Peyer's patch (tissue), 4 donors: Measurements from ENCODE around the gene PEDS1.
"Not testable (repeated sequence)": the region's sequence is repeated elsewhere in the genome, so short reads cannot be mapped to it uniquely, and the experiment has no call there.

Source experiments
- CTCF ChIP-seq, 6 experiments: fragments of 450-650 bp in 4 of 6; fragments of 200-600 bp in 2 of 6; sonication (generic) in 1 of 6; IDR thresholded peaks; one replicate each; pipeline ENCODE4 v1.5.1; 2017 to 2019; ENCODE audit warnings: antibody characterized with exemption in 6 of 6, mild to moderate bottlenecking in 3 of 6, moderate library complexity in 1 of 6
- POLR2A ChIP-seq, 2 donors: fragments of 450-650 bp; IDR thresholded peaks; one replicate each; pipeline ENCODE4 v1.5.1; 2017; ENCODE audit warnings: antibody characterized with exemption in 2 of 2, mild to moderate bottlenecking in 2 of 2, moderate library complexity in 2 of 2

DNA sequence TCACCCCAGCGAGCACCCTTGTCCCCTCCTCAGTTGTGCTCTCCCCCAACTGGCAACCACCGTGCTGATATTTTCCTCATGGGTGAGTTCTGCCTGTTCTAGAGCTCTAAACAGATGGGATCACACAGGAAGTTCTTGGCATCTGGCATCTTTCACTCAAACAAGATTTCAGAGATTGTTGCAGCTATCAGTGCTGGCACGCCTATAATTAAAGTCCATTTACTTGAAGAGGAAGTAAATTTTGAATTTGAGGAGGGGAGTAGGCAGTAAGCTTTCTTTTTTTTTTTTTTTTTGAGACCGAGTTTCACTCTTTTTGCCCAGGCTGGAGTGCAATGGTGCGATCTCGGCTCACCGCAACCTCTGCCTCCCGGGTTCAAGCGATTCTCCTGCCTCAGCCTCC lies 25.1 kb upstream of the PEDS1 start:
- TF ChIP-seq POLR2A, CTCF (IDR thresholded peaks at IDR 0.05): not testable (repeated sequence)
